LNCaP clone FGC (cell line): ENCODE data around the gene ZNF710.

Experiments used
- DNase-seq: peaks from one replicate; pipeline ENCODE4 v3.0.0-alpha.2; 2011; ENCODE audit warnings: low read depth
- H3K4me3 ChIP-seq: 2 replicates; pipeline ENCODE4 v1.5.1; 2011; ENCODE audit warnings: mild to moderate bottlenecking, low read depth, low read length, control low read depth
- CTCF ChIP-seq: IDR thresholded peaks from 2 replicates; pipeline ENCODE4 v1.5.1; 2012; ENCODE audit warnings: mild to moderate bottlenecking; ENCODE audit not compliant: control insufficient read depth, insufficient read depth; ENCODE audit errors: extremely low read depth

Gene ZNF710

GRCh38 chr15:89982315-89983055 lies 18.6 kb upstream of the ZNF710 start:
- no peak for TF ChIP-seq CTCF
- DNase-seq: no peak
- no peak overlapping the region for H3K4me3 ChIP-seq

GRCh38 chr15:89984001-89984400 lies 17.1 kb upstream of the ZNF710 start:
- H3K4me3 ChIP-seq: no peak overlapping the region
- TF ChIP-seq CTCF: no peak; the same call in 1 of the 2 replicates
- DNase-seq: no peak

DNA sequence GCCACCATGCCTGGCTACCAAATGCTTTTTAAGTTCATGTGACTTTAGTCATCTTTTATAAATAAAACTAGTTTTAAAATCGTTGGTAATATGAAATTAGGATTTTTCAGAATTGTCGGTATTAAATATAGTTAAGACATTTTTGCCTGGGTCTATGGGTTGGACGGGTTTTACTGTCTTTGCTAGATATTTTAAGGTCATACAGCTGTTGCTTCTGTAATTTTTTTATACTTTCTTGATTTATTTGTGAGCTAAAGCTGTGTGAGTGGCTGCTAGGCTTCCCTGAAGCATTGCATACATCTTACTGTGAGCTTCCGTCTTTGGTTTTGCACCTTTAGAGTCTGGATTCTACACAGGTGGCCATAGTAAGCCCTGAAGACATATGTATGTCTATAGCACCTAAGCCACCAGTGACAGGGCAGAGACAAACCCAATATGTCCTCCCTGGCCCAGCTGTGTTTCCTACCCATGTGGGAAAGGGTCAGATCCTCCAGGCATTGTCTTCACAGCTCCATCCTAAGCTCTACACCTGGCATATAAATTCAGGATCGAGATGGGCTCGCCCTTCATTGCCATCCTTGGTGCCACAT lies 16.6 kb upstream of the ZNF710 start:
- no peak for DNase-seq
- TF ChIP-seq CTCF: no peak
- H3K4me3 ChIP-seq: no peak overlapping the region

DNA sequence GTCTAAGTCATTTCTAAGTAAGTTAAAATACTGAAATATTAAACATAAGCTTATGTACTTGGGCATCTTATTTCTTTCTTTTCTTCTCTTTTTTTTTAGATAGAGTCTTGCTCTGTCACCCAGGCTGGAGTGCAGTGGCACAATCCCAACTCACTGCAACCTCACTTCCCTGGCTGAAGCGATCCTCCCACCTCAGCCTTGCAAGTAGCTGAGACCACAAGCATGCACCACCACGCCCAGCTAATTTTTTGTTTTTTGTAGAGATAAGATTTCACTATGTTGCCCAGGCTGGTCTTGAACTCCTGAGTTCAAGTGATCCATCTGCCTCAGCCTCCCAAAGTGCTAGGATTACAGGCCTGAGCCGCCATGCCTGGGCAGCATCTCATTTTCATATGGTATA lies 16.0 kb upstream of the ZNF710 start:
- no peak overlapping the region for H3K4me3 ChIP-seq
- TF ChIP-seq CTCF: no peak
- no peak for DNase-seq

GRCh38 chr15:89991312-89991711 lies 9.8 kb upstream of the ZNF710 start:
- no peak for TF ChIP-seq CTCF
- no peak for DNase-seq
- H3K4me3 ChIP-seq: no peak overlapping the region

GRCh38 chr15:89993349-89993748 lies 7.8 kb upstream of the ZNF710 start:
- TF ChIP-seq CTCF: no peak
- no peak for DNase-seq
- no peak overlapping the region for H3K4me3 ChIP-seq

DNA sequence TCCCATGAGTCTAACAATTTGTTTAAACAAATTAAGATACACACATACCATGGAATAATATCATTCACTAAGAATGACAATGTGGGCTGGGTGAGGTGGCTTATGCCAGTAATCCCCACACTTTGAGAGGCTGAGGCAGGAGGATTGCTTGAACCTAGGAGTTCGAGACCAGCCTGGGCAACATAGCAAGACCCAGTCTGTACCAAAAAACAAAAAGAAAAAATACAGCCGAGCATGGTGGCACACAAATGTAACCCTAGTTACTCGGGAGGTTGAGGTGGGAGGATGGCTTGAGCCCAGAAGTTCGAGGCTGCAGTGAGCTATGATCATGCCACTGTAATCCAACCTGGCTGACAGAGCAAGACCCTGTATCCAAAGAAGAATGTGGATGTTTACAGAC lies 4.0 kb upstream of the ZNF710 start:
- no peak for DNase-seq
- no peak overlapping the region for H3K4me3 ChIP-seq
- no peak for TF ChIP-seq CTCF
